ENCODE results near the gene ANXA6.

Gene ANXA6

GRCh38 chr5:151153300-151153699, 4.3 kb downstream of the ANXA6 start:
- no peak for DNase-seq (ENCODE audit: low read depth)

- no peak for DNase-seq (ENCODE audit: low read depth)
Observed at GRCh38 chr5:151151793-151152192, 5.8 kb downstream of the ANXA6 start.

- DNase-seq (ENCODE audit: low read depth) = no peak
Observed at GRCh38 chr5:151151263-151151660, 6.3 kb downstream of the ANXA6 start.

- peak; percentile 58 for DNase-seq (ENCODE audit: low read depth)
Observed at GRCh38 chr5:151150471-151151262, 6.9 kb downstream of the ANXA6 start.

- no peak for DNase-seq (ENCODE audit: low read depth)
Observed at GRCh38 chr5:151148583-151148982, 9.0 kb downstream of the ANXA6 start.

- DNase-seq (ENCODE audit: low read depth) = no peak
Observed at GRCh38 chr5:151147033-151147432, 10.5 kb downstream of the ANXA6 start.

GRCh38 chr5:151146061-151146460, 11.5 kb downstream of the ANXA6 start:
- DNase-seq (ENCODE audit: low read depth) = no peak

- DNase-seq (ENCODE audit: low read depth) = no peak
Observed at GRCh38 chr5:151144922-151145321, 12.7 kb downstream of the ANXA6 start.

- no peak for DNase-seq (ENCODE audit: low read depth)
Observed at GRCh38 chr5:151144275-151144674, 13.3 kb downstream of the ANXA6 start.

- no peak for DNase-seq (ENCODE audit: low read depth)
Observed at GRCh38 chr5:151143645-151144044, 13.9 kb downstream of the ANXA6 start.

GRCh38 chr5:151142933-151143332, 14.6 kb downstream of the ANXA6 start:
- no peak for DNase-seq (ENCODE audit: low read depth)

- DNase-seq (ENCODE audit: low read depth) = no peak
Observed at GRCh38 chr5:151141535-151141934, 16.0 kb downstream of the ANXA6 start.

GRCh38 chr5:151140686-151141459, 16.7 kb downstream of the ANXA6 start:
- DNase-seq (ENCODE audit: low read depth) = no peak

GRCh38 chr5:151139646-151140045, 17.9 kb downstream of the ANXA6 start:
- no peak for DNase-seq (ENCODE audit: low read depth)

GRCh38 chr5:151139015-151139414, 18.6 kb downstream of the ANXA6 start:
- no peak for DNase-seq (ENCODE audit: low read depth)

- no peak for DNase-seq (ENCODE audit: low read depth)
Observed at GRCh38 chr5:151138114-151138513, 19.5 kb downstream of the ANXA6 start.

GRCh38 chr5:151137067-151137825, 20.3 kb downstream of the ANXA6 start:
- DNase-seq (ENCODE audit: low read depth) = no peak

- no peak for DNase-seq (ENCODE audit: low read depth)
Observed at GRCh38 chr5:151134228-151134627, 23.4 kb downstream of the ANXA6 start.

- DNase-seq (ENCODE audit: low read depth) = no peak
Observed at GRCh38 chr5:151132963-151133362, 24.6 kb downstream of the ANXA6 start.

- no peak for DNase-seq (ENCODE audit: low read depth)
Observed at GRCh38 chr5:151130922-151131891, 26.4 kb downstream of the ANXA6 start.

- DNase-seq (ENCODE audit: low read depth) = no peak
Observed at GRCh38 chr5:151130235-151130921, 27.2 kb downstream of the ANXA6 start.

All from activated T-helper 1 cell treated with Interleukin-2 at 50 U/mL for 16 hours (primary cell).